Esophagus muscularis mucosa (tissue), 4 donors: Measurements from ENCODE around the gene SAP30. TPM values are rescaled to one million over a fixed set of nuclear protein-coding genes. Genes with fewer than 3 reads are reported as not detected.

Experiments used
- DNase-seq: peaks from one replicate; pipeline ENCODE4 v3.0.0-alpha.2; 2017; ENCODE audit errors: extremely low spot score
- H3K27ac ChIP-seq, 4 donors: fragments of 200-600 bp; sonication (generic); replicated peaks in 1 of 4; 1 replicate in 3 of 4; 2 replicates in 1 of 4; pipeline ENCODE4 v1.5.1; 2016 to 2019; ENCODE audit warnings: mild to moderate bottlenecking in 1 of 4
- H3K27me3 ChIP-seq, 4 donors: fragments of 200-600 bp; sonication (generic); one replicate each; pipeline versions ENCODE4 v1.5.1 to v1.6.0; 2016 to 2019
- H3K36me3 ChIP-seq, 4 donors: fragments of 200-600 bp; sonication (generic); one replicate each; pipeline ENCODE4 v1.5.1; 2016 to 2019
- H3K4me1 ChIP-seq, 4 donors: fragments of 200-600 bp; sonication (generic); one replicate each; pipeline ENCODE4 v1.5.1; 2016 to 2019
- H3K4me3 ChIP-seq, 4 donors: fragments of 200-600 bp; sonication (generic); 1 replicate in 2 of 4; 2 replicates in 2 of 4; pipeline ENCODE4 v1.5.1; 2016 to 2019; ENCODE audit warnings: mild to moderate bottlenecking in 4 of 4, moderate library complexity in 1 of 4
- H3K9me3 ChIP-seq, 4 donors: fragments of 200-600 bp; sonication (generic); 1 replicate in 3 of 4; 2 replicates in 1 of 4; pipeline ENCODE4 v1.5.1; 2016 to 2019
- CTCF ChIP-seq, 3 experiments: fragments of 200-600 bp in 2 of 3; fragments of 450-650 bp in 1 of 3; sonication (generic) in 2 of 3; IDR thresholded peaks; one replicate each; pipeline ENCODE4 v1.5.1; 2017 to 2019; ENCODE audit warnings: antibody characterized with exemption in 3 of 3, mild to moderate bottlenecking in 2 of 3, moderate library complexity in 1 of 3
- EP300 ChIP-seq: sonication (generic); formaldehyde crosslinking; IDR thresholded peaks from one replicate; pipeline ENCODE4 v1.6.1; 2017; ENCODE audit warnings: antibody characterized with exemption
- POLR2A ChIP-seq: fragments of 450-650 bp; IDR thresholded peaks from one replicate; pipeline ENCODE4 v1.6.1; 2017; ENCODE audit warnings: antibody characterized with exemption, moderate library complexity, mild to moderate bottlenecking, low read depth
- POLR2AphosphoS5 ChIP-seq, 2 donors: sonication (generic); formaldehyde crosslinking; IDR thresholded peaks; one replicate each; pipeline ENCODE4 v1.6.1; 2017; ENCODE audit warnings: antibody characterized with exemption in 2 of 2
- WGBS: methylation state at CpG from one replicate; pipeline ENCODE4 v1.1.5; 2018; 5-methylcytosine and 5-hydroxymethylcytosine counted together
- intact Hi-C: fragments of 100-400 bp; cut with DNase I; formaldehyde crosslinking; loops from one replicate; pipeline ENCODE4 v1.15.1; 2023
- total RNA-seq, 4 donors: library from RNA; depleted of rRNA; stranded (reverse); fragments of >200 nt; gene quantifications; one replicate each; pipeline versions ENCODE4 v1.1.0 to v1.2.1, GENCODE V29; 2016

SAP30 gene
- total RNA-seq, 4 donors from 2014 or later, result 39.6 to 56.2 (median 43.7) TPM

- H3K27ac ChIP-seq, result no peak overlapping the region
- H3K4me3 ChIP-seq, result no peak overlapping the region
- no peak for TF ChIP-seq EP300
- no peak for TF ChIP-seq POLR2AphosphoS5 (IDR thresholded peaks at IDR 0.05)
- no peak for TF ChIP-seq CTCF (IDR thresholded peaks at IDR 0.05)
- TF ChIP-seq POLR2A, result no peak
- intact Hi-C loops, result no loop called here
- no peaks in the 10 kb centered on the region for H3K9me3 ChIP-seq
- no peaks in the 10 kb centered on the region for H3K36me3 ChIP-seq
- no peak for DNase-seq
- H3K27me3 ChIP-seq, result no peaks in the 10 kb centered on the region
- H3K4me1 ChIP-seq, result no peaks in the 10 kb centered on the region
- 83% methylated on average over 2 of the region's 2 CpGs for WGBS
Measured at GRCh38 chr4:173346074-173346473, 24.7 kb upstream of the SAP30 start.

GRCh38 chr4:173347467-173347866 lies 23.3 kb upstream of the SAP30 start:
- Histone ChIP-seq H3K27ac (no peak overlapping the region), H3K4me3 (no peak overlapping the region), H3K36me3 (no peaks in the 10 kb centered on the region), H3K4me1 (no peaks in the 10 kb centered on the region), H3K9me3 (no peaks in the 10 kb centered on the region), H3K27me3 (no peaks in the 10 kb centered on the region)
- DNase-seq, result no peak
- WGBS, result 100% methylated on average over 1 of the region's 1 CpG
- intact Hi-C loops, result no loop called here
- TF ChIP-seq POLR2AphosphoS5 (IDR thresholded peaks at IDR 0.05), result no peak
- TF ChIP-seq CTCF (IDR thresholded peaks at IDR 0.05), result no peak
- no peak for TF ChIP-seq EP300
- no peak for TF ChIP-seq POLR2A

GRCh38 chr4:173357939-173358338 lies 12.8 kb upstream of the SAP30 start:
- Histone ChIP-seq H3K27ac (no peak overlapping the region), H3K27me3 (no peaks in the 10 kb centered on the region), H3K4me1 (no peaks in the 10 kb centered on the region), H3K9me3 (no peaks in the 10 kb centered on the region), H3K4me3 (no peak overlapping the region), H3K36me3 (no peaks in the 10 kb centered on the region)
- intact Hi-C loops, result no loop called here
- WGBS, result 89% methylated on average over 2 of the region's 2 CpGs
- no peak for DNase-seq
- TF ChIP-seq CTCF (IDR thresholded peaks at IDR 0.05), result no peak
- TF ChIP-seq EP300, result no peak
- TF ChIP-seq POLR2AphosphoS5 (IDR thresholded peaks at IDR 0.05), result no peak
- no peak for TF ChIP-seq POLR2A

GRCh38 chr4:173360587-173361221 lies 10.1 kb upstream of the SAP30 start:
- 57% methylated on average over 5 of the region's 5 CpGs for WGBS
- Histone ChIP-seq H3K36me3 (no peaks in the 10 kb centered on the region), H3K4me1 (peaks cover 0 to 4% (median 2%) of the 10 kb centered on the region in 4 donors), H3K4me3 (no peak overlapping the region), H3K27me3 (no peaks in the 10 kb centered on the region), H3K9me3 (no peaks in the 10 kb centered on the region), H3K27ac (no peak overlapping the region)
- intact Hi-C loops, result no loop called here
- TF ChIP-seq CTCF (IDR thresholded peaks at IDR 0.05) (peak; percentile 12 to 40 (median 16)), POLR2AphosphoS5 (IDR thresholded peaks at IDR 0.05) (no peak), EP300 (no peak), POLR2A (no peak)
- no peak for DNase-seq

- TF ChIP-seq EP300 (no peak), POLR2A (no peak), POLR2AphosphoS5 (IDR thresholded peaks at IDR 0.05) (no peak), CTCF (IDR thresholded peaks at IDR 0.05) (no peak)
- intact Hi-C loops, result no loop called here
- peaks cover 6 to 18% (median 14%) of the 10 kb centered on the region in 4 donors for H3K4me1 ChIP-seq
- DNase-seq, result no peak
- no peak overlapping the region for H3K27ac ChIP-seq
- 94% methylated on average over 3 of the region's 3 CpGs for WGBS
- no peaks in the 10 kb centered on the region for H3K36me3 ChIP-seq
- H3K4me3 ChIP-seq, result no peak overlapping the region
- H3K27me3 ChIP-seq, result no peaks in the 10 kb centered on the region
- no peaks in the 10 kb centered on the region for H3K9me3 ChIP-seq
Measured at GRCh38 chr4:173362666-173363065, 8.1 kb upstream of the SAP30 start.
